Liver (tissue), 3 donors: ENCODE results near the gene IQCE.

Source experiments
- ATF3 ChIP-seq: IDR thresholded peaks from 2 replicates; pipeline ENCODE4 v1.6.1; 2016; ENCODE audit warnings: antibody characterized with exemption
- EGR1 ChIP-seq, 2 donors: IDR thresholded peaks; 2 replicates each; pipeline ENCODE4 v1.6.1; 2016 to 2018; ENCODE audit warnings: antibody characterized with exemption in 2 of 2, low read depth in 2 of 2
- GABPA ChIP-seq, 2 donors: IDR thresholded peaks in 1 of 2; conservative IDR thresholded peaks in 1 of 2; 2 replicates each; pipeline ENCODE4 v1.6.1; 2016; ENCODE audit warnings: antibody characterized with exemption in 2 of 2, mild to moderate bottlenecking in 1 of 2, moderate library complexity in 1 of 2
- HNF4G ChIP-seq: IDR thresholded peaks from 2 replicates; pipeline ENCODE4 v1.6.1; 2016; ENCODE audit warnings: antibody characterized with exemption
- MAX ChIP-seq: IDR thresholded peaks from 2 replicates; pipeline ENCODE4 v1.6.1; 2016; ENCODE audit warnings: antibody characterized with exemption
- RXRA ChIP-seq, 2 donors: IDR thresholded peaks; 2 replicates each; pipeline ENCODE4 v1.6.1; 2017 to 2018; ENCODE audit warnings: antibody characterized with exemption in 2 of 2, mild to moderate bottlenecking in 1 of 2
- TAF1 ChIP-seq: conservative IDR thresholded peaks from 2 replicates; pipeline ENCODE4 v1.6.1; 2016; ENCODE audit warnings: antibody characterized with exemption, mild to moderate bottlenecking
- ZBTB33 ChIP-seq: IDR thresholded peaks from 2 replicates; pipeline ENCODE4 v1.6.1; 2016; ENCODE audit warnings: antibody characterized with exemption
- TF ChIP-seq, protein P1 (sequence below): fragments of 150-350 bp; IDR thresholded peaks from 2 replicates; pipeline ENCODE4 v1.5.1; 2017; ENCODE audit warnings: improper control_type of control experiment, low read depth, low read length; ENCODE audit not compliant: missing input control
- TF ChIP-seq, protein P2 (sequence below): IDR thresholded peaks from 2 replicates; pipeline ENCODE4 v1.6.1; 2016; ENCODE audit warnings: antibody characterized with exemption, mild to moderate bottlenecking
- donor health status: healthy.
- donor health status: healthy.

DNA sequence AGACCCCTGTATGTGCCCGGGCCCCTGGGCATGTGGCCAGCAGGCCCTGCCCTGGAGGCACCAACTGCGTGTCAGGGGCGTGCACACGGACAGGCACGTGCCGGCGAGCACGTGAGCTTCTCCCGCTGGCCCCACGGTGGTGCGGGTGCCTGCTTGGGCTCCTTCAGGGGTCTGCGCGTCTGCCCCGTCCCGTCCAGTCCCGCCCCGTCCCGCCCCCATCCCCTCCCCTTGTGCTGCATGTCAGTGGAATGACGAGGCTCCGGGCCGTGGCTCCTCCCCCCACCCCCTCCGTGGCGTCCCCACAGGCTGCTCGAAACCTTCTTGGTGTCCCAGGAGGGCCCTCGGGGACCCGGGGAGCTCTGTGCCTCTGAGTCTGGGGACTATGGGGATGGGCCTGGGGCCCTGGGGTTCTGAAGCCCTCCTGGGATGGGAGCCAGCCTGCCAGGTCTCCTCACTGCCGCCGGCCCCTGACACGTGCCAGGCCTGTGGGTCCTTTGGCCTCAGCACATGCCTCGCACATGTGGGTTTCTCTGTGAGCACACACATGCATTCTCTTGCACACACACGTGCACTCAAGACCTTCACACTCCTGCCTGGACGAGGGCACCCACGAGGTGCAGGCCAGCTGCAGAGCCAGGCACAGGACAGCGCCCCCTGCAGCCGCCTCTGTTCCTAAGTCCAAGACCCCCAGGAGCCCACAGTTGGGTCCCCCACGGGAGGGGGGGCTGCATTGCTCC, 101.7 kb downstream of the IQCE start:
- TF ChIP-seq RXRA (IDR thresholded peaks at IDR 0.05) (no peak), MAX (no peak), GABPA (IDR thresholded peaks at IDR 0.05 in 1 of 2, conservative IDR thresholded peaks at IDR 0.05 in 1 of 2) (no peak), ATF3 (no peak), HNF4G (no peak), EGR1 (IDR thresholded peaks at IDR 0.05; ENCODE audit: low read depth in 2 of 2) (no peak), ZBTB33 (no peak), TAF1 (no peak)
- TF ChIP-seq, protein P1, sequence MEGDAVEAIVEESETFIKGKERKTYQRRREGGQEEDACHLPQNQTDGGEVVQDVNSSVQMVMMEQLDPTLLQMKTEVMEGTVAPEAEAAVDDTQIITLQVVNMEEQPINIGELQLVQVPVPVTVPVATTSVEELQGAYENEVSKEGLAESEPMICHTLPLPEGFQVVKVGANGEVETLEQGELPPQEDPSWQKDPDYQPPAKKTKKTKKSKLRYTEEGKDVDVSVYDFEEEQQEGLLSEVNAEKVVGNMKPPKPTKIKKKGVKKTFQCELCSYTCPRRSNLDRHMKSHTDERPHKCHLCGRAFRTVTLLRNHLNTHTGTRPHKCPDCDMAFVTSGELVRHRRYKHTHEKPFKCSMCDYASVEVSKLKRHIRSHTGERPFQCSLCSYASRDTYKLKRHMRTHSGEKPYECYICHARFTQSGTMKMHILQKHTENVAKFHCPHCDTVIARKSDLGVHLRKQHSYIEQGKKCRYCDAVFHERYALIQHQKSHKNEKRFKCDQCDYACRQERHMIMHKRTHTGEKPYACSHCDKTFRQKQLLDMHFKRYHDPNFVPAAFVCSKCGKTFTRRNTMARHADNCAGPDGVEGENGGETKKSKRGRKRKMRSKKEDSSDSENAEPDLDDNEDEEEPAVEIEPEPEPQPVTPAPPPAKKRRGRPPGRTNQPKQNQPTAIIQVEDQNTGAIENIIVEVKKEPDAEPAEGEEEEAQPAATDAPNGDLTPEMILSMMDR = no peak
- TF ChIP-seq, protein P2, sequence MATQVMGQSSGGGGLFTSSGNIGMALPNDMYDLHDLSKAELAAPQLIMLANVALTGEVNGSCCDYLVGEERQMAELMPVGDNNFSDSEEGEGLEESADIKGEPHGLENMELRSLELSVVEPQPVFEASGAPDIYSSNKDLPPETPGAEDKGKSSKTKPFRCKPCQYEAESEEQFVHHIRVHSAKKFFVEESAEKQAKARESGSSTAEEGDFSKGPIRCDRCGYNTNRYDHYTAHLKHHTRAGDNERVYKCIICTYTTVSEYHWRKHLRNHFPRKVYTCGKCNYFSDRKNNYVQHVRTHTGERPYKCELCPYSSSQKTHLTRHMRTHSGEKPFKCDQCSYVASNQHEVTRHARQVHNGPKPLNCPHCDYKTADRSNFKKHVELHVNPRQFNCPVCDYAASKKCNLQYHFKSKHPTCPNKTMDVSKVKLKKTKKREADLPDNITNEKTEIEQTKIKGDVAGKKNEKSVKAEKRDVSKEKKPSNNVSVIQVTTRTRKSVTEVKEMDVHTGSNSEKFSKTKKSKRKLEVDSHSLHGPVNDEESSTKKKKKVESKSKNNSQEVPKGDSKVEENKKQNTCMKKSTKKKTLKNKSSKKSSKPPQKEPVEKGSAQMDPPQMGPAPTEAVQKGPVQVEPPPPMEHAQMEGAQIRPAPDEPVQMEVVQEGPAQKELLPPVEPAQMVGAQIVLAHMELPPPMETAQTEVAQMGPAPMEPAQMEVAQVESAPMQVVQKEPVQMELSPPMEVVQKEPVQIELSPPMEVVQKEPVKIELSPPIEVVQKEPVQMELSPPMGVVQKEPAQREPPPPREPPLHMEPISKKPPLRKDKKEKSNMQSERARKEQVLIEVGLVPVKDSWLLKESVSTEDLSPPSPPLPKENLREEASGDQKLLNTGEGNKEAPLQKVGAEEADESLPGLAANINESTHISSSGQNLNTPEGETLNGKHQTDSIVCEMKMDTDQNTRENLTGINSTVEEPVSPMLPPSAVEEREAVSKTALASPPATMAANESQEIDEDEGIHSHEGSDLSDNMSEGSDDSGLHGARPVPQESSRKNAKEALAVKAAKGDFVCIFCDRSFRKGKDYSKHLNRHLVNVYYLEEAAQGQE = no peak
